HG03039 (cell line): ENCODE measurements around the gene ELMO1.

ENCODE experiments used
- ATAC-seq: cut with Tn5 transposase; IDR thresholded peaks from one replicate; pipeline ENCODE4 v1.9.1; 2021; ENCODE audit warnings: mild to moderate bottlenecking, moderate library complexity; ENCODE audit not compliant: unreplicated experiment

The ELMO1 gene

GRCh38 chr7:37410305-37411229 lies 38.1 kb downstream of the ELMO1 start:
- no peak for ATAC-seq

- no peak for ATAC-seq
Observed at GRCh38 chr7:37409461-37409860, 39.2 kb downstream of the ELMO1 start.

GRCh38 chr7:37408291-37409228 lies 40.1 kb downstream of the ELMO1 start:
- ATAC-seq: no peak

GRCh38 chr7:37405603-37406122 lies 43.0 kb downstream of the ELMO1 start:
- ATAC-seq: no peak

- no peak for ATAC-seq
Observed at GRCh38 chr7:37405128-37405527, 43.5 kb downstream of the ELMO1 start.

- ATAC-seq: no peak
Observed at GRCh38 chr7:37399876-37400421, 48.7 kb downstream of the ELMO1 start.

GRCh38 chr7:37398403-37398802 lies 50.3 kb downstream of the ELMO1 start:
- ATAC-seq: no peak

GRCh38 chr7:37395618-37396259 lies 52.9 kb downstream of the ELMO1 start:
- ATAC-seq: no peak

GRCh38 chr7:37394158-37394557 lies 54.5 kb downstream of the ELMO1 start:
- peak; percentile 50 for ATAC-seq

GRCh38 chr7:37393476-37393875 lies 55.2 kb downstream of the ELMO1 start:
- no peak for ATAC-seq

- no peak for ATAC-seq
Observed at GRCh38 chr7:37392673-37393017, 56.0 kb downstream of the ELMO1 start.

GRCh38 chr7:37391791-37392672 lies 56.6 kb downstream of the ELMO1 start:
- ATAC-seq: no peak

- ATAC-seq: no peak
Observed at GRCh38 chr7:37390114-37390513, 58.5 kb downstream of the ELMO1 start.

- ATAC-seq: no peak
Observed at GRCh38 chr7:37388811-37389210, 59.9 kb downstream of the ELMO1 start.

GRCh38 chr7:37385787-37386186 lies 62.9 kb downstream of the ELMO1 start:
- ATAC-seq: no peak

- ATAC-seq: no peak
Observed at GRCh38 chr7:37382546-37383088, 66.0 kb downstream of the ELMO1 start.

- no peak for ATAC-seq
Observed at GRCh38 chr7:37380831-37381230, 67.8 kb downstream of the ELMO1 start.

GRCh38 chr7:37379546-37380277 lies 69.0 kb downstream of the ELMO1 start:
- ATAC-seq: no peak

- ATAC-seq: no peak
Observed at GRCh38 chr7:37377231-37377630, 71.4 kb downstream of the ELMO1 start.
